Cardiac fibroblast (primary cell): ENCODE measurements around the gene TAAR1.
"Not testable (repeated sequence)": the region's sequence is repeated elsewhere in the genome, so short reads cannot be mapped to it uniquely, and the experiment has no call there.

Experiments
- DNase-seq, 2 donors: peaks; one replicate each; pipeline versions ENCODE4 v3.0.0 to v3.0.0-alpha.2; 2010; ENCODE audit warnings: low read depth in 2 of 2
- H3K4me3 ChIP-seq, 2 donors: replicated peaks in 1 of 2; 1 replicate in 1 of 2; 2 replicates in 1 of 2; pipeline ENCODE4 v1.5.1; 2011; ENCODE audit warnings: low read depth in 2 of 2, low read length in 2 of 2, mild to moderate bottlenecking in 2 of 2, moderate library complexity in 1 of 2
- TF ChIP-seq, protein P1 (sequence below): IDR thresholded peaks from one replicate; pipeline ENCODE4 v1.5.1; 2011; ENCODE audit warnings: low read depth, mild to moderate bottlenecking, low read length, inconsistent platforms

TAAR1 gene

DNA sequence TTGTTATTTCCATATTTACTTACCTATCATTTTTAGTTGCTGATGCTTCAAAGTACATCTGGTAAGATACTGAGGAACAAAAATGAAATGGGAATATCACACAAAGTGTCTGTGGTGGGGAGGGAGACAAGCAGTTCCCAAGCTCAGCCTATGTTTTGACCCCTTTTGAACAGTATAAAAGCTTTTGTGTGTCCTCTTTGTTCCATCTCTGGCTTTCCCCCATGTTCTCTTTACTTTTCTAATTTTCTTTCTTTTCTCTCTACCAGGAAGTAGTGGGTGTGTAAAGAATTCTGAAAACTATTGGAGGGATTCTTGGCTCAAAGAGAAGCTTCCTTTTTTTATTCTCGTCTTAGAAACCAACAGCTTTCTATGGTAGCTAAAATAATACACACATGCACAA, 42.3 kb downstream of the TAAR1 start:
- TF ChIP-seq, protein P1, sequence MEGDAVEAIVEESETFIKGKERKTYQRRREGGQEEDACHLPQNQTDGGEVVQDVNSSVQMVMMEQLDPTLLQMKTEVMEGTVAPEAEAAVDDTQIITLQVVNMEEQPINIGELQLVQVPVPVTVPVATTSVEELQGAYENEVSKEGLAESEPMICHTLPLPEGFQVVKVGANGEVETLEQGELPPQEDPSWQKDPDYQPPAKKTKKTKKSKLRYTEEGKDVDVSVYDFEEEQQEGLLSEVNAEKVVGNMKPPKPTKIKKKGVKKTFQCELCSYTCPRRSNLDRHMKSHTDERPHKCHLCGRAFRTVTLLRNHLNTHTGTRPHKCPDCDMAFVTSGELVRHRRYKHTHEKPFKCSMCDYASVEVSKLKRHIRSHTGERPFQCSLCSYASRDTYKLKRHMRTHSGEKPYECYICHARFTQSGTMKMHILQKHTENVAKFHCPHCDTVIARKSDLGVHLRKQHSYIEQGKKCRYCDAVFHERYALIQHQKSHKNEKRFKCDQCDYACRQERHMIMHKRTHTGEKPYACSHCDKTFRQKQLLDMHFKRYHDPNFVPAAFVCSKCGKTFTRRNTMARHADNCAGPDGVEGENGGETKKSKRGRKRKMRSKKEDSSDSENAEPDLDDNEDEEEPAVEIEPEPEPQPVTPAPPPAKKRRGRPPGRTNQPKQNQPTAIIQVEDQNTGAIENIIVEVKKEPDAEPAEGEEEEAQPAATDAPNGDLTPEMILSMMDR, result no peak
- no peak overlapping the region for H3K4me3 ChIP-seq

DNA sequence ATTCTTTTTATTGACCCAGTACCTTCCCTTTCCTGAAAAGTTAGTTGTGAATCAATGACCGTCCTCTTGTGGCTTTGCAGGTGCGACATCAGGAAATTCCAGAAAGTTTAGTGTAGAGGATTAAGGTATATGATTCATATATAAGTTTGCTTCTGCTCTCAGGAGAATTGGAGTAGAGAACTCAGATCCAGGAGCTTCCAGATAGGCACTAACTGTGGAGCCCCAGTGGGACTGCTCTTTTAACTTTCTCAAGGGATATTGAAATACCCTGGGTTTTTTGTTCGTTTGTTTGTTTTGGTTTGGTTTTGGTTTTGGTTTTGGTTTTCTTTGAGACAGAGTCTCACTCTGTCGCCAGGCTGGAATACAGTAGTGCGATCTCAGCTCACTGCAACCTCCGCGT, 44.4 kb downstream of the TAAR1 start:
- H3K4me3 ChIP-seq, result no peak overlapping the region
- DNase-seq, result peak in 1 of 2 donors; percentile 1
- TF ChIP-seq, protein P1, result no peak

More for the DNA sequence above, 42.3 kb downstream of the TAAR1 start:
- no peak for DNase-seq

DNA sequence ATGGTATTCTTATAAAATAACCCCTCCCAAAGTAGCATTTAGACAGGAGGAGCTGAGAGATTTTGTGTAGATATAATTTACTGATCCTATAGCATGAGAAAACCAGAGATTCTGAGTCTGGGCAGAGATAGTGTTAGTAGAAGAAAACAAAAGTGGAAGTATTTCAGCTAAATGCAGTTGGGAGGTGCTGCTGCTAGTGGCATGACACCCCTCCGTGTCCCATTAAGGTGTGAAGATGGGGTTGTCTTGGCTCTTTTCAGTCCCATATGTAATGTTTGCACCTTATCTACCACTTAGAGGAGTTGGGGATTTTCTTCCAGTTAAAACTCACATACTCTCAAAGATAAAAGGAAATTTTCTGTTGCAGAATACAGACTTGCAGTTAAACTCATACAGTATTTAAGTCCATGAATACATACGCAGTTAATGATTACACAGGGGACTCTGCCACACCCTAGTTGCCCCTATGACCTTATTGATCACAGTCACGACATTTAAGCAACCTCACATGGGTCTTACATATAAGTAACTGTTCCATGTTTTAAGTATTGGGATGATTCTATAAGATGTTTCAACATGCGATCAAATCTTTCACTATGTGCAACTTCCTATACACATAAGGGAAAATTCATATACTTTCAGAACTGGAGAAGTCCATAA, 46.4 kb downstream of the TAAR1 start:
- H3K4me3 ChIP-seq, result no peak overlapping the region
- no peak for DNase-seq
- TF ChIP-seq, protein P1, result no peak

DNA sequence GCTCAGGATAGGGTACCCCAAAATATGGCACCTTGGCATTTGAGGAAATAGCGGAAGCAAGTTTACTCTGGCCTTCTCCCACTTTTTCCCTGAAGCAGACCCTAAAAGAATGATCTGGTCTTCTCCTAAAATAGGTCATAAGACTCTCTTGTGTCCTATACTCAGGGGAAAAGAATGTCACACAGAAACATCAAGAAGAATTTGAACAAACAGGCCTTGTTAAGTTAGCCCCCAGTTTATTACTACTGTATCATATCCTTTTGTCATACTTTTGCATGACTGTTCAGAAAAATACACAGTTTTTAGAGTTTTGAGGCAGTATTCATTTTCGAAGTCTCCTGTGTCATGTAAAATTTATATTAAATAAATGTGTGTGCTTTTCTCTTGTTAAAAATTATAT, 47.4 kb downstream of the TAAR1 start:
- TF ChIP-seq, protein P1, result no peak
- no peak overlapping the region for H3K4me3 ChIP-seq
- DNase-seq, result no peak

DNA sequence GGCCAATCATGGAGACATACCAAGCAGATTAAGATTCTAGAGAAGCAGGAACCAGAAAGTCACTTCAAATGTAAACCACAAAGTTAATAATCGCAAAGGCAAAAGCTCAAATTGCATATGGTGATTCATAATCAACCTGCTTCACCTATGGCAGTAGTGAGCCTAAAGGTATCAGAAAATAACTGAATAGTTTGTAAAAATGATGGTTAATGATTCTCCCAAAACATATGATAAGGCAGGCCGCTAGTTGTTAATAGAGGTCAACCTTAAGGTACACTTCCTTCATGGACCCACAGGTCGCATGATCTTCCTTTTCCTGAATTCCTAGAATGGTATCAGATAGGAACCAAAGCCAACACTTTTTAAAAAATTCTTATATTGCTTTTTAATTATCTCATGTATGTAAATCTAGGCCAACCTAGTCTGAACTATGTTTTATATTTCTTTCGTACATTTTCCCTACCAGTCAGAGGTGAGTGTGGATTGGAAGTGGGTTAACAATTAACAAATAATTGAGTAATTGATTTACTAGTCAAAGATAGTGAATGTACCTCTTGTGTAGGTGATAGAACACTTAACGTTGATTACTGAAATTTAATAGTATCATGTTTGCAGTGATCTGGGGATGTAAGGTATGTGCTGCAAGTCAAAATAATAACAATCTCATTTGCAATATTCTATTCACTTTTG, 51.3 kb downstream of the TAAR1 start:
- no peak overlapping the region for H3K4me3 ChIP-seq
- no peak for DNase-seq
- TF ChIP-seq, protein P1, result no peak

DNA sequence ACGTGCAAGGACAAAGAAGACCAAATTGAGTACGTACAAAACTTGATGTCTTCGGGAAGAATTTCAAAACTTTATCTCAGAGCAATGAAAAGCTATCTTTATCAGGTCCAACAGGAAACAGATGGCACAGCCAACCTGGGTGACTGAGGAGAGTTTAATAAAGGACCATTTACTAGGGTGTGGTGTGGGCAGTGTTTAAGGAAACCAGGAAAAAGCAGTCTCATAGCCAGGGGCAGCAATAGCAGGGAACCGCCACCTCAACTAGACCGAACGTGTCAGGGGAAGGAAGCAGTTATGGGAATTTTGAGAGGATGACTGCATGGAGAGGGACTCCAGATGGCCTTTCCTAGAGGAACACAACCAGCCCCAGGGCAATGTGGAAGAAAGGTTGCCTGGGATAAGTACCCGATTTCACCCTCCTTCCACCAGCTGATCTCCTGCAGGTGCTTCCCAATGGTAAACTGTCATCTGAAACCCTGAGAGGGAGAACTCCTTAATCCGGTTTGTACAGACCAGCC, 54.3 kb downstream of the TAAR1 start:
- no peak overlapping the region for H3K4me3 ChIP-seq
- DNase-seq, result no peak
- TF ChIP-seq, protein P1, result no peak

DNA sequence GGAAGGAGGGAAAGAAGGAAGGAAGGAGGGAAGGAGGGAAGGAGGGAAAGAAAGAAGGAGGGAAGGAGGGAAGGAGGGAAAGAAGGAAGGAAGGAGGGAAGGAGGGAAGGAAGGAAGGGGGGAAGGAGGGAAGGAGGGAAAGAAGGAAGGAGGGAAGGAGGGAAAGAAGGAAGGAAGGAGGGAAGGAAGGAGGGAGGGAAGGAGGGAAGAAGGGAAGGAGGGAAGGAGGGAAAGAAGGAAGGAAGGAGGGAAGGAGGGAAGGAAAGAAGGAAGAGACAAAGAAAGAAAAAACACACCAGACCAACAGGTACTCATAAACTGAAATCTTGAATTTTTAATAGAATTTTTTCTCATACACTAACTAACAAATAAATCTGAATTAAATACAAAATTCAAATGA, 58.1 kb downstream of the TAAR1 start:
- not testable (repeated sequence) for H3K4me3 ChIP-seq, DNase-seq
